Body of pancreas (tissue), 4 donors: ENCODE measurements around the gene CACNA2D3.

Source experiments
- CTCF ChIP-seq, 7 experiments: fragments of 450-650 bp in 4 of 7; fragments of 200-600 bp in 3 of 7; sonication (generic) in 3 of 7; IDR thresholded peaks; one replicate each; pipeline ENCODE4 v1.5.1; 2016 to 2019; ENCODE audit warnings: antibody characterized with exemption in 7 of 7
- POLR2A ChIP-seq, 3 donors: fragments of 450-650 bp; IDR thresholded peaks; one replicate each; pipeline ENCODE4 v1.6.1; 2016; ENCODE audit warnings: antibody characterized with exemption in 3 of 3, mild to moderate bottlenecking in 2 of 3

GRCh38 chr3:54486317-54486716 lies 364.0 kb downstream of the CACNA2D3 start:
- TF ChIP-seq CTCF (IDR thresholded peaks at IDR 0.05) (no peak), POLR2A (IDR thresholded peaks at IDR 0.05) (no peak)
